Measurements from ENCODE around the gene RPL15.

DNA sequence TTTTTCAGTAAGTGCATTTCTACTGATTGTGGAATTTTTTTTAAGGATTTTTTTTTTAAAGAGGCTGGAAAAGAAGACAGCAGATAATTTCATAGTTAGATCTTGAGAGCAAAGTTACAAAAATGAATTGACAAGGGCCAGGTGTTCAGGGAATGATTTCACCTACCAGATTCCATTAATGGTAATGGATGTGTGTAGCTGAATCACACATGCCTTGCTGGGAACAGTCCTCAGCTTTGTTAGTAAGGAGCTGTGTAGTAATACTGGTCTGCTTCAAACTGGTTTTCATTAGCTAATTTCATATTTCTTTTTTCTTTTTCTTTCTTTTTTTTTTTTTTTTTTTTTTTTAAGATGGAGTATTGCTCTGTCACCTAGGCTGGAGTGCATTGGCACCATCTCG, 44.1 kb downstream of the RPL15 start:
- TF ChIP-seq POLR2A (IDR thresholded peaks at IDR 0.05) (no peak), EP300 (IDR thresholded peaks at IDR 0.05) (no peak)
- TF ChIP-seq, protein P1, sequence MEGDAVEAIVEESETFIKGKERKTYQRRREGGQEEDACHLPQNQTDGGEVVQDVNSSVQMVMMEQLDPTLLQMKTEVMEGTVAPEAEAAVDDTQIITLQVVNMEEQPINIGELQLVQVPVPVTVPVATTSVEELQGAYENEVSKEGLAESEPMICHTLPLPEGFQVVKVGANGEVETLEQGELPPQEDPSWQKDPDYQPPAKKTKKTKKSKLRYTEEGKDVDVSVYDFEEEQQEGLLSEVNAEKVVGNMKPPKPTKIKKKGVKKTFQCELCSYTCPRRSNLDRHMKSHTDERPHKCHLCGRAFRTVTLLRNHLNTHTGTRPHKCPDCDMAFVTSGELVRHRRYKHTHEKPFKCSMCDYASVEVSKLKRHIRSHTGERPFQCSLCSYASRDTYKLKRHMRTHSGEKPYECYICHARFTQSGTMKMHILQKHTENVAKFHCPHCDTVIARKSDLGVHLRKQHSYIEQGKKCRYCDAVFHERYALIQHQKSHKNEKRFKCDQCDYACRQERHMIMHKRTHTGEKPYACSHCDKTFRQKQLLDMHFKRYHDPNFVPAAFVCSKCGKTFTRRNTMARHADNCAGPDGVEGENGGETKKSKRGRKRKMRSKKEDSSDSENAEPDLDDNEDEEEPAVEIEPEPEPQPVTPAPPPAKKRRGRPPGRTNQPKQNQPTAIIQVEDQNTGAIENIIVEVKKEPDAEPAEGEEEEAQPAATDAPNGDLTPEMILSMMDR (IDR thresholded peaks at IDR 0.05): no peak
